C4-2B (cell line): Measurements from ENCODE around the gene NPC1.

Source experiments
- CTCF ChIP-seq: fragments of 450-650 bp; conservative IDR thresholded peaks from 2 replicates; pipeline ENCODE4 v1.5.1; 2017; ENCODE audit warnings: mild to moderate bottlenecking
- ZFX ChIP-seq: fragments of 450-650 bp; IDR thresholded peaks from 2 replicates; pipeline ENCODE4 v1.6.1; 2017

GRCh38 chr18:23614891-23615290 is 28.6 kb upstream of the NPC1 start:
- no peak for TF ChIP-seq CTCF
- no peak for TF ChIP-seq ZFX
